Prostate gland (tissue), 2 donors: ENCODE results near the gene PCDH9. TPM values are rescaled to one million over a fixed set of nuclear protein-coding genes. Genes with fewer than 3 reads are reported as not detected.

Source experiments
- DNase-seq: peaks from one replicate; pipeline ENCODE4 v3.0.0-alpha.2; 2019; ENCODE audit warnings: low spot score
- H3K27ac ChIP-seq, 2 donors: fragments of 200-600 bp; sonication (generic); 2 replicates each; pipeline ENCODE4 v1.5.1; 2017 to 2019
- H3K27me3 ChIP-seq: fragments of 200-600 bp; sonication (generic); replicated peaks from 2 replicates; pipeline ENCODE4 v1.5.1; 2019; ENCODE audit not compliant: insufficient read depth
- H3K36me3 ChIP-seq, 2 donors: fragments of 200-600 bp; sonication (generic); 1 replicate in 1 of 2; 2 replicates in 1 of 2; pipeline versions ENCODE4 v1.5.1 to v1.8.1; 2017 to 2019
- H3K4me1 ChIP-seq: fragments of 200-600 bp; sonication (generic); replicated peaks from 2 replicates; pipeline ENCODE4 v1.5.1; 2019
- H3K4me3 ChIP-seq, 2 donors: fragments of 200-600 bp; sonication (generic); 2 replicates each; pipeline ENCODE4 v1.5.1; 2017 to 2019
- H3K9me3 ChIP-seq: fragments of 200-600 bp; sonication (generic); 2 replicates; pipeline ENCODE4 v1.5.1; 2017
- CTCF ChIP-seq, 4 experiments: fragments of 200-600 bp in 2 of 4; fragments of 450-650 bp in 2 of 4; sonication (generic) in 2 of 4; IDR thresholded peaks; 1 replicate in 3 of 4; 2 replicates in 1 of 4; pipeline ENCODE4 v1.5.1; 2016 to 2019; ENCODE audit warnings: antibody characterized with exemption in 4 of 4, mild to moderate bottlenecking in 2 of 4, moderate library complexity in 2 of 4
- POLR2A ChIP-seq: fragments of 450-650 bp; IDR thresholded peaks from one replicate; pipeline ENCODE4 v1.6.1; 2016; ENCODE audit warnings: antibody characterized with exemption, mild to moderate bottlenecking
- POLR2AphosphoS5 ChIP-seq: sonication (generic); formaldehyde crosslinking; IDR thresholded peaks from one replicate; pipeline ENCODE4 v1.6.1; 2017; ENCODE audit warnings: antibody characterized with exemption
- WGBS: methylation state at CpG from one replicate; pipeline ENCODE4 v1.1.5; 2018; 5-methylcytosine and 5-hydroxymethylcytosine counted together
- intact Hi-C: fragments of 100-400 bp; cut with DNase I; formaldehyde crosslinking; loops from one replicate; pipeline ENCODE4 v1.14.2; 2022
- total RNA-seq, 2 donors: library from RNA; depleted of rRNA; stranded (reverse); fragments of >200 nt; gene quantifications; one replicate each; pipeline ENCODE4 v1.1.0, GENCODE V29; 2016

Gene PCDH9
- total RNA-seq, 2 donors from 2014 or later = 1.8 to 5.5 TPM

- no peak for DNase-seq
- Histone ChIP-seq H3K27ac (no peak overlapping the region), H3K36me3 (no peaks in the 10 kb centered on the region), H3K9me3 (no peaks in the 10 kb centered on the region), H3K4me1 (no peaks in the 10 kb centered on the region), H3K4me3 (no peak overlapping the region), H3K27me3 (no peaks in the 10 kb centered on the region)
- intact Hi-C loops = no loop called here
- TF ChIP-seq CTCF (IDR thresholded peaks at IDR 0.05) (no peak), POLR2A (no peak), POLR2AphosphoS5 (no peak)
- WGBS = 80% methylated on average over 6 of the region's 6 CpGs
Measured at GRCh38 chr13:66948910-66949309, 281.2 kb downstream of the PCDH9 start.

- DNase-seq = no peak
- no peaks in the 10 kb centered on the region for H3K4me1 ChIP-seq
- intact Hi-C loops = no loop called here
- no peak overlapping the region for H3K27ac ChIP-seq
- no peaks in the 10 kb centered on the region for H3K27me3 ChIP-seq
- no peak overlapping the region for H3K4me3 ChIP-seq
- WGBS = 51% methylated on average over 3 of the region's 3 CpGs
- no peaks in the 10 kb centered on the region for H3K9me3 ChIP-seq
- TF ChIP-seq CTCF (IDR thresholded peaks at IDR 0.05) = no peak
- no peak for TF ChIP-seq POLR2AphosphoS5
- no peak for TF ChIP-seq POLR2A
- no peaks in the 10 kb centered on the region for H3K36me3 ChIP-seq
Measured at GRCh38 chr13:66943530-66943929, 286.6 kb downstream of the PCDH9 start.

GRCh38 chr13:66940113-66940512 lies 290.0 kb downstream of the PCDH9 start:
- intact Hi-C loops = no loop called here
- no peaks in the 10 kb centered on the region for H3K36me3 ChIP-seq
- WGBS = 91% methylated on average over 4 of the region's 4 CpGs
- TF ChIP-seq CTCF (IDR thresholded peaks at IDR 0.05) = no peak
- TF ChIP-seq POLR2A = no peak
- TF ChIP-seq POLR2AphosphoS5 = no peak
- H3K27me3 ChIP-seq = no peaks in the 10 kb centered on the region
- H3K9me3 ChIP-seq = no peaks in the 10 kb centered on the region
- no peak for DNase-seq
- no peaks in the 10 kb centered on the region for H3K4me1 ChIP-seq
- H3K27ac ChIP-seq = no peak overlapping the region
- H3K4me3 ChIP-seq = no peak overlapping the region

GRCh38 chr13:66937423-66937822 lies 292.7 kb downstream of the PCDH9 start:
- 95% methylated on average over 5 of the region's 5 CpGs for WGBS
- Histone ChIP-seq H3K9me3 (no peaks in the 10 kb centered on the region), H3K36me3 (no peaks in the 10 kb centered on the region), H3K27me3 (no peaks in the 10 kb centered on the region), H3K4me3 (no peak overlapping the region), H3K4me1 (no peaks in the 10 kb centered on the region), H3K27ac (no peak overlapping the region)
- DNase-seq = no peak
- intact Hi-C loops = no loop called here
- no peak for TF ChIP-seq POLR2A
- TF ChIP-seq POLR2AphosphoS5 = no peak
- no peak for TF ChIP-seq CTCF (IDR thresholded peaks at IDR 0.05)

GRCh38 chr13:66933994-66934393 lies 296.1 kb downstream of the PCDH9 start:
- DNase-seq = no peak
- WGBS = 98% methylated on average over 7 of the region's 7 CpGs
- Histone ChIP-seq H3K9me3 (no peaks in the 10 kb centered on the region), H3K27me3 (no peaks in the 10 kb centered on the region), H3K4me1 (no peaks in the 10 kb centered on the region), H3K4me3 (no peak overlapping the region), H3K36me3 (no peaks in the 10 kb centered on the region), H3K27ac (no peak overlapping the region)
- TF ChIP-seq POLR2AphosphoS5 (no peak), CTCF (IDR thresholded peaks at IDR 0.05) (no peak), POLR2A (no peak)
- intact Hi-C loops = no loop called here
